ENCODE results near the gene NDUFB6.
A peak's percentile ranks its signal among the peaks of the same experiment; 100 is the strongest.
"Not testable (repeated sequence)": the region's sequence is repeated elsewhere in the genome, so short reads cannot be mapped to it uniquely, and the experiment has no call there.

The NDUFB6 gene

DNA sequence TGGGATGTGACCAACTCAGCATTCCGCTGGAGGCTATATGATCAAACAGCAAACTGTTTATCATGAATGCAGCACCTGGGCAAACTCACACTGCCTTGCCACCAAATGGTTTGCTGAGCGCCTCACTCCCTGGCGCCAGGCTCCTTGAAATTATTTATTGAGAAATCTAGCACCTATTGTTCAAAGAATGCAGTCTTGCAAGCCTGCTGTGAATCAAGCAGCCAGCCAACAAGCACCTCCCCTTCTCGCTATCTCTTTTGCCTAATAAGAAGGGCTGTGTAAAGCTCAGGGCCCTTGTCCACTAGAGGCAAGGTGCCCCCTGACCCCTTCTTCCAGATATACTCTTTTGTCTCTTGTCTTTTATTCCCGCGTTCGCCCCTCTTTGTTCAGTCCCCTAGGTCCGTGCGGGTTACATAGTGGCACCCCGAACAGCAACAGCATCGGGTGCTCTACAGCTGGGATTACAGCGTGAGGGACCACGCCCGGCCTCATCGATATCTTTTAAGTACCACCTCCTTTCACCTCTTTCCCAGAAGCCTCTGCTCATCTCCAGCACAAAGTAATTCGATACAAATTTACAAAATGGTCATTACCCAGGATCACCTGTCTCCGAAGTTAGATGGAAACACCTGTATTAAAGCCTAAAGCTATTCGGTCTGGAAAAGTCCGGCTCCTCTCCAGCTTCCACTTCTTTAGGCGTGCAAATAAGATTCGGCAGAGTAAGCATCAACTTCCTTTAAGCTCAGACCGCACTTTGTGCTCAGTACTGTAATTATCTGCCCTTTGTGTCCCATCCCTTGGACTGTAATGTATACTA lies 47.9 kb downstream of the NDUFB6 start:
- peaks cover 26% of the 10 kb centered on the region for H3K9me3 ChIP-seq
- peak overlapping the region; percentile 79 for H3K9ac ChIP-seq
- H3K4me1 ChIP-seq = peaks cover 33% of the 10 kb centered on the region
- H3K27me3 ChIP-seq = no peaks in the 10 kb centered on the region
- peak overlapping the region; percentile 71 for H3K27ac ChIP-seq
- H3K4me3 ChIP-seq = peak overlapping the region; percentile 75
- peaks cover 16% of the 10 kb centered on the region for H3K36me3 ChIP-seq
- H4K20me1 ChIP-seq = no peaks in the 10 kb centered on the region
- TF ChIP-seq Cebpa-rat (IDR thresholded peaks at IDR 0.05) = no peak
- H3K4me2 ChIP-seq = peak overlapping the region; percentile 97

DNA sequence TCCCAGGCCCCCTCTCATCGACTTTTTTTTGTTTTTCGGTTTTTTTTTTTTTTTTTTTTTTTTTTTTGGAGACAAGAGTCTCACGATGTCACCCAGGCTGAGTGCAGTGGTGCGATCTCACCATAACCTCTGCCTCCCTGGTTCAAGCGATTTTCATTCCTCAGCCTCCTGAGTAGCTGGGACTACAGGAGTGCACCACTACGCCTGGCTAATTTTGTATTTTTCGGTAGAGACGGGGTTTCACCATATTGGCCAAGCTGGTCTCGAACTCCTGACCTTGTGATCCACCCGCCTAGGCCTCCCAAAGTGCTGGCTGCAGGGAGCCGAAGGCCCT lies 48.4 kb downstream of the NDUFB6 start:
- H3K36me3 ChIP-seq = peaks cover 19% of the 10 kb centered on the region
- H4K20me1 ChIP-seq, H3K27ac ChIP-seq, H3K27me3 ChIP-seq: not testable (repeated sequence)
- peaks cover 33% of the 10 kb centered on the region for H3K4me1 ChIP-seq
- peak overlapping the region; percentile 97 for H3K4me2 ChIP-seq
- H3K9me3 ChIP-seq = peaks cover 27% of the 10 kb centered on the region
- peak overlapping the region; percentile 79 for H3K9ac ChIP-seq
- peak overlapping the region; percentile 75 for H3K4me3 ChIP-seq

- TF ChIP-seq Cebpa-rat (IDR thresholded peaks at IDR 0.05) = no peak
- Histone ChIP-seq H3K27me3 (no peaks in the 10 kb centered on the region), H3K27ac (no peak overlapping the region), H4K20me1 (no peaks in the 10 kb centered on the region), H3K36me3 (peaks cover 21% of the 10 kb centered on the region), H3K4me1 (peaks cover 33% of the 10 kb centered on the region), H3K9me3 (peaks cover 32% of the 10 kb centered on the region), H3K9ac (no peak overlapping the region), H3K4me2 (no peak overlapping the region), H3K4me3 (no peak overlapping the region)
Measured at GRCh38 chr9:32523910-32524309, 49.0 kb downstream of the NDUFB6 start.

DNA sequence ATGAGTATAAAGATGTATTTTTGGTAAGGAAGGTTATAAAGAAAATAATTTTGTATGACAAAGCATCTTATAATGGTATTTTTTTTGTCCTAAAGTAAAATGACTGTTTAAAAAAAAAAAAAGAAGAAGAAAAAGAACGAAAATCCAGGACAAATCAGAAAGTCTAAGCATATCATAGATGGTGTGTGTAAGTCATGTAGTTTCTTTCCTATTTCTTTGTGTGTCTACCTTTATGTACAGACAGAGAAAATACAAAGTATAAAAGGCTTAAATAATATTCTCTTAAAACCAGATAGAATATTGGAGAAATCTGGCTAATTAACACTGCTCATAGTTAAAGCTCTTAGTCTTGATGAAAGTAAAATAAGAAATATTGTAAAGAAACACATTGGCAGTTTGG lies 54.7 kb downstream of the NDUFB6 start:
- Histone ChIP-seq H3K4me1 (peaks cover under 1% of the 10 kb centered on the region; the same call in 1 of the 2 replicates), H3K36me3 (peaks cover 41% of the 10 kb centered on the region), H3K4me2 (no peak overlapping the region), H3K27me3 (no peaks in the 10 kb centered on the region), H3K9ac (no peak overlapping the region), H3K9me3 (peaks cover 83% of the 10 kb centered on the region), H3K27ac (no peak overlapping the region), H3K4me3 (no peak overlapping the region), H4K20me1 (no peaks in the 10 kb centered on the region)
- TF ChIP-seq Cebpa-rat (IDR thresholded peaks at IDR 0.05) = no peak

DNA sequence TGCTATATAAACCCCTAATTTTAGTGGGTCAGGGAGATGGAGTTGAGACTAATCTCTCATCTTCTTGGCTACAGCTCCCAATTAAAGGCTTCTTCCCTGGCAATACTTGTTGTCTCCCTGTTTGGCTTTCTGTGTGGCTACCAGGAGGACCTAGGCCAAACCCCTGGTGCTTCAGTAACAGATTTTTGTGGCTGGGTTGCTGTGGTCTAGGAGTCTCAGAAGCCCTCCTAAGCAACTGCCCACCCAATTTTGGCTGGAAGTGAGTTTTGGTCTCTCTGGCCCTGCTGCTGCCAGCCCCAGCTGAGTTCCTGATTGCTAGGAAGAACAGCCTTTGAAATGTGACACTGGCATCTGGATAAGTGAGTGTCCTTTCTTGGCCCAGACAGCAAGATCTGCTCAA lies 56.7 kb downstream of the NDUFB6 start:
- TF ChIP-seq Cebpa-rat (IDR thresholded peaks at IDR 0.05) = no peak
- no peak overlapping the region for H3K4me2 ChIP-seq
- peaks cover 35% of the 10 kb centered on the region for H3K36me3 ChIP-seq
- H3K4me3 ChIP-seq = no peak overlapping the region
- H3K9ac ChIP-seq = no peak overlapping the region
- H3K27me3 ChIP-seq = no peaks in the 10 kb centered on the region
- no peaks in the 10 kb centered on the region for H4K20me1 ChIP-seq
- no peaks in the 10 kb centered on the region for H3K4me1 ChIP-seq
- H3K9me3 ChIP-seq = peaks cover 70% of the 10 kb centered on the region
- H3K27ac ChIP-seq = no peak overlapping the region

DNA sequence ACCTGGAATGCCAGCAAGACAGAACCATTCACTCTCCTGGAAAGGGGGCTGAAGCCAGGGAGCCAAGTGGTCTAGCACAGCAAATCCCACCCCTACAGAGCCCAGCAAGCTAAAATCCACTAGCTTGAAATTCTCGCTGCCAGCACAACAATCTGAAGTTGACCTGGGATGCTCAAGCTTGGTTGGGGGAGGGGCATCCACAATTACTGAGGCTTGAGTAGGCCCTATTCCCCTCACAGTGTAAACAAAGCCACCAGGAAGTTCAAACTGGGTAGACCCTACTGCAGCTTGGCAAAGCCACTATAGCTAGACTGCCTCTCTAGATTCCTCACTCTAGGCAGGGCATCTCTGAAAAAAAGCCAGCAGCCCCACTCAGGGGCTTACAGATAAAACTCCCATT lies 64.2 kb downstream of the NDUFB6 start:
- Histone ChIP-seq H3K27ac (no peak overlapping the region), H3K27me3 (no peaks in the 10 kb centered on the region), H4K20me1 (no peaks in the 10 kb centered on the region), H3K36me3 (peaks cover 14% of the 10 kb centered on the region; the same call in 1 of the 2 replicates), H3K9me3 (peaks cover 6% of the 10 kb centered on the region), H3K4me3 (no peak overlapping the region), H3K4me2 (no peak overlapping the region), H3K4me1 (no peaks in the 10 kb centered on the region), H3K9ac (no peak overlapping the region)
- TF ChIP-seq Cebpa-rat (IDR thresholded peaks at IDR 0.05) = no peak

GRCh38 chr9:32503008-32503407 lies 70.0 kb downstream of the NDUFB6 start:
- peaks cover 31% of the 10 kb centered on the region for H3K36me3 ChIP-seq
- H3K4me3 ChIP-seq = no peak overlapping the region
- H3K4me1 ChIP-seq = no peaks in the 10 kb centered on the region
- no peak overlapping the region for H3K9ac ChIP-seq
- no peaks in the 10 kb centered on the region for H4K20me1 ChIP-seq
- no peaks in the 10 kb centered on the region for H3K27me3 ChIP-seq
- no peak overlapping the region for H3K27ac ChIP-seq
- TF ChIP-seq Cebpa-rat (IDR thresholded peaks at IDR 0.05) = no peak
- H3K4me2 ChIP-seq = no peak overlapping the region
- H3K9me3 ChIP-seq = no peaks in the 10 kb centered on the region

Measured in BLaER1 (cell line).